ENCODE results near the gene GALNT15.

Gene GALNT15

GRCh38 chr3:16255726-16256125 is 81.2 kb downstream of the GALNT15 start:
- no peak for DNase-seq

- no peak for DNase-seq
These were observed 82.8 kb downstream of the GALNT15 start for GRCh38 chr3:16257309-16257708.

GRCh38 chr3:16258177-16258576 is 83.7 kb downstream of the GALNT15 start:
- DNase-seq = no peak

- no peak for DNase-seq
These were observed 84.4 kb downstream of the GALNT15 start for GRCh38 chr3:16258866-16259265.

GRCh38 chr3:16260046-16260445 is 85.6 kb downstream of the GALNT15 start:
- no peak for DNase-seq

- DNase-seq = no peak
These were observed 87.7 kb downstream of the GALNT15 start for GRCh38 chr3:16262174-16262573.

- peak; percentile 44 for DNase-seq
These were observed 89.8 kb downstream of the GALNT15 start for GRCh38 chr3:16264174-16264707.

GRCh38 chr3:16264708-16265454 is 90.4 kb downstream of the GALNT15 start, which contains the start of the genes DPH3 and OXNAD1:
DPH3 (minus strand) TSS chr3:16264943; CDS start chr3:16264876, 67 bp downstream.
OXNAD1 (plus strand) TSS chr3:16265212; CDS start chr3:16270953, 5,741 bp downstream.
- peak; percentile 99 for DNase-seq

GRCh38 chr3:16265455-16265786 is 90.9 kb downstream of the GALNT15 start:
- no peak for DNase-seq

GRCh38 chr3:16266714-16267113 is 92.2 kb downstream of the GALNT15 start:
- no peak for DNase-seq

GRCh38 chr3:16270855-16271254 is 96.4 kb downstream of the GALNT15 start:
- DNase-seq = no peak

- no peak for DNase-seq
These were observed 98.1 kb downstream of the GALNT15 start for GRCh38 chr3:16272588-16272987.

- no peak for DNase-seq
These were observed 99.4 kb downstream of the GALNT15 start for GRCh38 chr3:16273867-16274266.

GRCh38 chr3:16277471-16277870 is 103.0 kb downstream of the GALNT15 start:
- no peak for DNase-seq

GRCh38 chr3:16279010-16279801 is 104.7 kb downstream of the GALNT15 start:
- DNase-seq = no peak

- DNase-seq = no peak
These were observed 106.2 kb downstream of the GALNT15 start for GRCh38 chr3:16280671-16281070.
